ENCODE data around the gene EMX1.

EMX1 gene

GRCh38 chr2:72917138-72917876 lies at the start of gene EMX1:
Gene EMX1 (plus strand): TSS chr2:72917519. CDS start chr2:72917853, 334 bp downstream.
- no peak for DNase-seq (ENCODE audit: low read depth in 2 of 2)

- no peak for DNase-seq (ENCODE audit: low read depth in 2 of 2)
Measured at GRCh38 chr2:72871060-72871459, 46.3 kb upstream of the EMX1 start.

- DNase-seq (ENCODE audit: low read depth in 2 of 2), result no peak
Measured at GRCh38 chr2:72871880-72872279, 45.4 kb upstream of the EMX1 start.

- DNase-seq (ENCODE audit: low read depth in 2 of 2), result no peak
Measured at GRCh38 chr2:72883356-72883962, 33.9 kb upstream of the EMX1 start.

GRCh38 chr2:72886505-72887031 lies 30.8 kb upstream of the EMX1 start:
- DNase-seq (ENCODE audit: low read depth in 2 of 2), result no peak

GRCh38 chr2:72887032-72887739 lies 30.1 kb upstream of the EMX1 start, which contains the start of gene SPR:
Gene SPR (plus strand): TSS chr2:72887408. CDS start chr2:72887433, 25 bp downstream.
- peak in 1 of 2 donors; percentile 38 for DNase-seq (ENCODE audit: low read depth in 2 of 2)

- DNase-seq (ENCODE audit: low read depth in 2 of 2), result peak in 1 of 2 donors; percentile 42
Measured at GRCh38 chr2:72887740-72888437, 29.4 kb upstream of the EMX1 start.

GRCh38 chr2:72888438-72889202 lies 28.7 kb upstream of the EMX1 start:
- DNase-seq (ENCODE audit: low read depth in 2 of 2), result no peak

GRCh38 chr2:72889991-72890390 lies 27.3 kb upstream of the EMX1 start:
- DNase-seq (ENCODE audit: low read depth in 2 of 2), result no peak

GRCh38 chr2:72891091-72891818 lies 26.1 kb upstream of the EMX1 start:
- DNase-seq (ENCODE audit: low read depth in 2 of 2), result no peak

GRCh38 chr2:72892506-72893173 lies 24.7 kb upstream of the EMX1 start:
- DNase-seq (ENCODE audit: low read depth in 2 of 2), result no peak

GRCh38 chr2:72893594-72894319 lies 23.6 kb upstream of the EMX1 start:
- DNase-seq (ENCODE audit: low read depth in 2 of 2), result no peak

- no peak for DNase-seq (ENCODE audit: low read depth in 2 of 2)
Measured at GRCh38 chr2:72894514-72894913, 22.8 kb upstream of the EMX1 start.

GRCh38 chr2:72895154-72895553 lies 22.2 kb upstream of the EMX1 start:
- no peak for DNase-seq (ENCODE audit: low read depth in 2 of 2)

GRCh38 chr2:72895759-72896281 lies 21.5 kb upstream of the EMX1 start:
- DNase-seq (ENCODE audit: low read depth in 2 of 2), result no peak

- no peak for DNase-seq (ENCODE audit: low read depth in 2 of 2)
Measured at GRCh38 chr2:72896446-72896845, 20.9 kb upstream of the EMX1 start.

GRCh38 chr2:72897785-72898584 lies 19.3 kb upstream of the EMX1 start:
- no peak for DNase-seq (ENCODE audit: low read depth in 2 of 2)

- no peak for DNase-seq (ENCODE audit: low read depth in 2 of 2)
Measured at GRCh38 chr2:72898585-72898906, 18.8 kb upstream of the EMX1 start.
